B cell (primary cell): ENCODE measurements around the gene HOXB13. TPM values are rescaled to one million over a fixed set of nuclear protein-coding genes. Genes with fewer than 3 reads are reported as not detected.
A peak's percentile ranks its signal among the peaks of the same experiment; 100 is the strongest.

ENCODE experiments used
- ATAC-seq: fragments of 200-7000 bp; cut with Tn5 transposase; one replicate; pipeline ENCODE4 v1.10.0; 2021; ENCODE audit warnings: low read depth, mild to moderate bottlenecking, moderate number of reproducible peaks, moderate library complexity
- CTCF ChIA-PET: fragments of 350-600 bp; sonication (Branson Sonifier 250); formaldehyde crosslinking; loops from one replicate; lab custom pipeline; 2021; ENCODE audit warnings: antibody characterized with exemption, inconsistent platforms; lab: Charles Lee
- POLR2A ChIA-PET: fragments of 350-600 bp; sonication (Branson Sonifier 250); formaldehyde crosslinking; loops from one replicate; lab custom pipeline; 2021; ENCODE audit warnings: antibody characterized with exemption; lab: Charles Lee
- DNase-seq: peaks from one replicate; pipeline ENCODE4 v3.0.0; 2013
- H2AFZ ChIP-seq: 2 replicates; pipeline ENCODE4 v1.6.1; 2012; ENCODE audit warnings: mild to moderate bottlenecking, low read depth, low read length; ENCODE audit not compliant: insufficient read depth, poor library complexity, severe bottlenecking
- H3K27ac ChIP-seq, 2 donors: 1 replicate in 1 of 2; 2 replicates in 1 of 2; pipeline ENCODE4 v1.5.1; 2012 to 2013; ENCODE audit warnings: low read length in 2 of 2, mild to moderate bottlenecking in 2 of 2, moderate library complexity in 1 of 2
- H3K27me3 ChIP-seq, 4 experiments: fragments of 200-600 bp in 1 of 4; sonication (generic) in 1 of 4; replicated peaks in 1 of 4; 1 replicate in 2 of 4; 2 replicates in 2 of 4; pipeline versions ENCODE4 v1.6.1 to v1.7.0; 2013 to 2016; ENCODE audit warnings: low read length in 3 of 4, mild to moderate bottlenecking in 2 of 4, mixed read lengths in 1 of 4, moderate library complexity in 1 of 4; ENCODE audit not compliant: insufficient read depth in 4 of 4, control insufficient read depth in 3 of 4; ENCODE audit errors: control extremely low read depth in 1 of 4
- H3K36me3 ChIP-seq, 2 experiments: replicated peaks in 1 of 2; 1 replicate in 1 of 2; 2 replicates in 1 of 2; pipeline versions ENCODE4 v1.6.1 to v1.7.1; 2013; ENCODE audit warnings: low read length in 1 of 2; ENCODE audit not compliant: insufficient read depth in 2 of 2, control insufficient read depth in 1 of 2; ENCODE audit errors: control extremely low read depth in 1 of 2, extremely low read depth in 1 of 2
- H3K4me1 ChIP-seq, 2 donors: fragments of 200-600 bp in 1 of 2; sonication (generic) in 1 of 2; 1 replicate in 1 of 2; 2 replicates in 1 of 2; pipeline versions ENCODE4 v1.5.1 to v1.6.1; 2013 to 2017; ENCODE audit warnings: low read length in 2 of 2; ENCODE audit not compliant: control insufficient read depth in 2 of 2, insufficient read depth in 2 of 2
- H3K4me2 ChIP-seq: replicated peaks from 2 replicates; pipeline ENCODE3; 2012; ENCODE audit warnings: mild to moderate bottlenecking, low read depth, low read length; ENCODE audit not compliant: poor library complexity, severe bottlenecking
- H3K4me3 ChIP-seq, 5 experiments: fragments of 200-600 bp in 1 of 5; sonication (generic) in 1 of 5; 1 replicate in 3 of 5; 2 replicates in 2 of 5; pipeline versions ENCODE4 v1.5.1 to v1.7.0; 2011 to 2016; ENCODE audit warnings: low read length in 4 of 5, mild to moderate bottlenecking in 4 of 5, low read depth in 2 of 5, control low read depth in 1 of 5, moderate library complexity in 1 of 5; ENCODE audit not compliant: insufficient read depth in 1 of 5; ENCODE audit errors: control extremely low read depth in 1 of 5, extremely low read depth in 1 of 5
- H3K79me2 ChIP-seq: fragments of 200-600 bp; sonication (generic); one replicate; pipeline ENCODE4 v1.6.0; 2016; ENCODE audit warnings: low read length; ENCODE audit not compliant: control insufficient read depth, insufficient read depth
- H3K9ac ChIP-seq: fragments of 200-600 bp; sonication (generic); 2 replicates; pipeline ENCODE4 v1.6.1; 2017; ENCODE audit warnings: mild to moderate bottlenecking, low read length, moderate library complexity
- H3K9me3 ChIP-seq, 3 donors: one replicate each; pipeline versions ENCODE4 v1.6.1 to v1.7.1; 2013; ENCODE audit warnings: low read length in 2 of 3; ENCODE audit not compliant: control insufficient read depth in 2 of 3, insufficient read depth in 1 of 3; ENCODE audit errors: control extremely low read depth in 1 of 3
- H4K20me1 ChIP-seq: 2 replicates; pipeline ENCODE4 v1.6.0; 2012; ENCODE audit warnings: mild to moderate bottlenecking, low read length; ENCODE audit not compliant: insufficient read depth, control insufficient read depth, poor library complexity, severe bottlenecking
- H3K27ac Mint-ChIP-seq: one replicate; pipeline ENCODE4 v1.8.0; 2021; ENCODE audit warnings: mixed read lengths
- H3K27me3 Mint-ChIP-seq: one replicate; pipeline ENCODE4 v1.8.0; 2021; ENCODE audit warnings: mixed read lengths
- H3K4me1 Mint-ChIP-seq: one replicate; pipeline ENCODE4 v1.8.0; 2021; ENCODE audit warnings: mixed read lengths
- H3K4me3 Mint-ChIP-seq: one replicate; pipeline ENCODE4 v1.8.0; 2021; ENCODE audit warnings: mixed read lengths
- H3K9me3 Mint-ChIP-seq: one replicate; pipeline ENCODE4 v1.8.0; 2022; ENCODE audit warnings: mixed read lengths; ENCODE audit not compliant: insufficient read depth
- EZH2 ChIP-seq: IDR thresholded peaks from 2 replicates; pipeline ENCODE4 v1.6.1; 2012; ENCODE audit warnings: borderline replicate concordance, low read depth, mild to moderate bottlenecking, moderate library complexity, low read length; ENCODE audit not compliant: insufficient read depth, poor library complexity, severe bottlenecking
- WGBS: methylation state at CpG from one replicate; pipeline ENCODE4 v1.1.5; 2013; ENCODE audit warnings: missing lambda C conversion rate; ENCODE audit not compliant: insufficient coverage; 5-methylcytosine and 5-hydroxymethylcytosine counted together
- intact Hi-C: fragments of 100-400 bp; cut with micrococcal nuclease; formaldehyde crosslinking; loops from one replicate; pipeline ENCODE4 v1.10.0; 2022
- polyA plus RNA-seq: library from polyadenylated mRNA; depleted of rRNA; stranded (reverse); fragments of >200 nt; gene quantifications from 2 replicates; pipeline ENCODE4 v1.2.3, GENCODE V29; 2012
- total RNA-seq, 2 donors: library from RNA; stranded (reverse); fragments of 120-200 nt in 1 of 2; gene quantifications; 1 replicate in 1 of 2; 2 replicates in 1 of 2; pipeline versions ENCODE4 v1.2.3 to v1.2.4, GENCODE V29; 2013 to 2022
- TF ChIP-seq, protein P1 (sequence below): fragments of 200-600 bp; IDR thresholded peaks from one replicate; pipeline ENCODE4 v1.8.0; 2022; ENCODE audit warnings: antibody characterized with exemption, mild to moderate bottlenecking

The HOXB13 gene
- total and polyA plus RNA-seq, 2 donors (not counting 1 experiment from before 2014, with no cell fraction given), result not detected

GRCh38 chr17:48749621-48750553 lies 21.3 kb upstream of the HOXB13 start:
- 17% methylated on average over 27 of the region's 32 CpGs for WGBS
- no peak for ATAC-seq
- intact Hi-C loops, result no loop called here
- peak; percentile 90 for TF ChIP-seq EZH2
- TF ChIP-seq, protein P1, sequence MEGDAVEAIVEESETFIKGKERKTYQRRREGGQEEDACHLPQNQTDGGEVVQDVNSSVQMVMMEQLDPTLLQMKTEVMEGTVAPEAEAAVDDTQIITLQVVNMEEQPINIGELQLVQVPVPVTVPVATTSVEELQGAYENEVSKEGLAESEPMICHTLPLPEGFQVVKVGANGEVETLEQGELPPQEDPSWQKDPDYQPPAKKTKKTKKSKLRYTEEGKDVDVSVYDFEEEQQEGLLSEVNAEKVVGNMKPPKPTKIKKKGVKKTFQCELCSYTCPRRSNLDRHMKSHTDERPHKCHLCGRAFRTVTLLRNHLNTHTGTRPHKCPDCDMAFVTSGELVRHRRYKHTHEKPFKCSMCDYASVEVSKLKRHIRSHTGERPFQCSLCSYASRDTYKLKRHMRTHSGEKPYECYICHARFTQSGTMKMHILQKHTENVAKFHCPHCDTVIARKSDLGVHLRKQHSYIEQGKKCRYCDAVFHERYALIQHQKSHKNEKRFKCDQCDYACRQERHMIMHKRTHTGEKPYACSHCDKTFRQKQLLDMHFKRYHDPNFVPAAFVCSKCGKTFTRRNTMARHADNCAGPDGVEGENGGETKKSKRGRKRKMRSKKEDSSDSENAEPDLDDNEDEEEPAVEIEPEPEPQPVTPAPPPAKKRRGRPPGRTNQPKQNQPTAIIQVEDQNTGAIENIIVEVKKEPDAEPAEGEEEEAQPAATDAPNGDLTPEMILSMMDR, result no peak
- peaks cover 0 to 100% (median 89%) of the 10 kb centered on the region in 4 experiments for H3K27me3 ChIP-seq
- H4K20me1 ChIP-seq, result no peaks in the 10 kb centered on the region
- H3K9ac ChIP-seq, result no peak overlapping the region
- ChIA-PET CTCF (interaction anchor here (1.0 to 2.6 kb wide), 3 partner anchors 26 to 32 kb away, joined by 3 to 13 read pairs (median 3); partner anchors contain the start of gene PRAC2), POLR2A (no interaction called here)
- H3K4me1 ChIP-seq, result peaks cover 10 to 68% of the 10 kb centered on the region in 2 donors
- H3K36me3 ChIP-seq, result no peaks in the 10 kb centered on the region
- H3K27ac ChIP-seq, result no peak overlapping the region
- H3K27me3 Mint-ChIP-seq, result peaks cover 77% of the 10 kb centered on the region
- no peaks in the 10 kb centered on the region for H3K79me2 ChIP-seq
- no peaks in the 10 kb centered on the region for H3K9me3 Mint-ChIP-seq
- no peak overlapping the region for H3K4me3 ChIP-seq
- H3K4me3 Mint-ChIP-seq, result no peak overlapping the region
- H3K27ac Mint-ChIP-seq, result no peak overlapping the region
- no peak overlapping the region for H3K4me2 ChIP-seq
- peaks cover 0 to 52% (median 6%) of the 10 kb centered on the region in 3 donors for H3K9me3 ChIP-seq
- peaks cover 19% of the 10 kb centered on the region for H3K4me1 Mint-ChIP-seq
- peak; percentile 38 for DNase-seq
- H2AFZ ChIP-seq, result no peak overlapping the region
